Peyer's patch (tissue), 4 donors: ENCODE data around the gene NEUROD2.

ENCODE experiments used
- CTCF ChIP-seq, 6 experiments: fragments of 450-650 bp in 4 of 6; fragments of 200-600 bp in 2 of 6; sonication (generic) in 1 of 6; IDR thresholded peaks; one replicate each; pipeline ENCODE4 v1.5.1; 2017 to 2019; ENCODE audit warnings: antibody characterized with exemption in 6 of 6, mild to moderate bottlenecking in 3 of 6, moderate library complexity in 1 of 6
- POLR2A ChIP-seq, 2 donors: fragments of 450-650 bp; IDR thresholded peaks; one replicate each; pipeline ENCODE4 v1.5.1; 2017; ENCODE audit warnings: antibody characterized with exemption in 2 of 2, mild to moderate bottlenecking in 2 of 2, moderate library complexity in 2 of 2

DNA sequence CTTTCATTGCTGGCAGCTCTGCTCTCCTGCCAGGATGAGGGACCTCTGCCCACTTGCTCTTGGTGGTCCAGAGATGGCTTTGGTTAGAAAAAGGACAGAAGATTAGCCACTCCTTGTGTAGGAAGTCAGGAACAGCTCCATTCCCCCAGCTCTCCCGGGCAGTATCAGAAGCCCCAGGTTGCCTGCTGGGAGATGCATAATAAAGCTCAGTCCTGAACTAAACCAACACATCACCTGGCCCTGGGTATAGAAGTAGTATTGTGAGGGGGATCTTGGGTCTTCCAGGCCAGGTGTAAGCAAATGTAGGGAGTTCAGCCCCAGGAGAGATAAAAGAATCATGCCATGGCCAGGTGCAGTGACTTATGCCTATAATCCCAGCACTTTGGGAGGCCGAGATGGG is 52.4 kb downstream of the NEUROD2 start:
- no peak for TF ChIP-seq CTCF (IDR thresholded peaks at IDR 0.05)
- TF ChIP-seq POLR2A (IDR thresholded peaks at IDR 0.05), result no peak
